Fibroblast of the aortic adventitia (primary cell): ENCODE data around the gene COL1A1. TPM values are rescaled to one million over a fixed set of nuclear protein-coding genes. Genes with fewer than 3 reads are reported as not detected.

Experiments used
- DNase-seq: peaks from one replicate; pipeline ENCODE4 v3.0.0-alpha.2; 2010; ENCODE audit warnings: low read depth
- H3K4me3 ChIP-seq: 2 replicates; pipeline ENCODE4 v1.5.1; 2011; ENCODE audit warnings: low read depth, mild to moderate bottlenecking, control low read depth, low read length, moderate library complexity
- CTCF ChIP-seq: IDR thresholded peaks from 2 replicates; pipeline ENCODE4 v1.5.1; 2011; ENCODE audit warnings: mild to moderate bottlenecking, low read length, control low read depth, inconsistent platforms; ENCODE audit not compliant: insufficient read depth
- total RNA-seq: library from RNA; depleted of rRNA; stranded (reverse); fragments of >200 nt; gene quantifications from 2 replicates; pipeline ENCODE4 v1.2.3, GENCODE V29; 2012; ENCODE audit warnings: low replicate concordance

Gene COL1A1
- total RNA-seq, 1 donor: 2,633 TPM

- DNase-seq: peak; percentile 79
- peak overlapping the region; percentile 6 for H3K4me3 ChIP-seq
- TF ChIP-seq CTCF: no peak
These were observed 14.1 kb downstream of the COL1A1 start for GRCh38 chr17:50187394-50187725.

DNA sequence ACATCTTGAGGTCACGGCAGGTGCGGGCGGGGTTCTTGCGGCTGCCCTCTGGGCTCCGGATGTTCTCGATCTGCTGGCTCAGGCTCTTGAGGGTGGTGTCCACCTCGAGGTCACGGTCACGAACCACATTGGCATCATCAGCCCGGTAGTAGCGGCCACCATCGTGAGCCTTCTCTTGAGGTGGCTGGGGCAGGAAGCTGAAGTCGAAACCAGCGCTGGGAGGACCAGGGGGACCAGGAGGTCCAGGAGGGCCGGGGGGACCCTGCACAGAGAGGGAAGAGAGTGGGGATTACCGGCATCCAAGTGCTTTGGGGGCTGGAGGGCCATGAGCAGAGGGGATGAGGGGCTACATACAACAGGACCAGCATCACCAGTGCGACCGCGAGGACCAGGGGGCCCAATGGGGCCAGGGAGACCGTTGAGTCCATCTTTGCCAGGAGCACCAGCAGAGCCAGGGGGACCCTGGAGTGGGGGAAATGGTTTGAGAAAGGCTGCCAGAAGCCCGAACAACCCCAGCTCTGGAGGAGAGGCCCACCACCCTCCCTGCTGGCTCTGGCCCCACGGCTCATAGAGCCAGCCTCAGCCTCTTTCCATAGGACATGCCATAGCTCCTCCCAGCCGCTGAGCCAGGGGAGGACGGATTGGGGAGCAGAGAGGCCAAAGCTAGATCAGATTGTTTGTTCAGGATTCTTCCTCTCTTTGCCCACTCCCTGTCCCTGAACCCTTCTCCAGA lies 14.6 kb downstream of the COL1A1 start:
- no peak for TF ChIP-seq CTCF
- H3K4me3 ChIP-seq: peak overlapping the region; percentile 6
- peak; percentile 83 for DNase-seq

DNA sequence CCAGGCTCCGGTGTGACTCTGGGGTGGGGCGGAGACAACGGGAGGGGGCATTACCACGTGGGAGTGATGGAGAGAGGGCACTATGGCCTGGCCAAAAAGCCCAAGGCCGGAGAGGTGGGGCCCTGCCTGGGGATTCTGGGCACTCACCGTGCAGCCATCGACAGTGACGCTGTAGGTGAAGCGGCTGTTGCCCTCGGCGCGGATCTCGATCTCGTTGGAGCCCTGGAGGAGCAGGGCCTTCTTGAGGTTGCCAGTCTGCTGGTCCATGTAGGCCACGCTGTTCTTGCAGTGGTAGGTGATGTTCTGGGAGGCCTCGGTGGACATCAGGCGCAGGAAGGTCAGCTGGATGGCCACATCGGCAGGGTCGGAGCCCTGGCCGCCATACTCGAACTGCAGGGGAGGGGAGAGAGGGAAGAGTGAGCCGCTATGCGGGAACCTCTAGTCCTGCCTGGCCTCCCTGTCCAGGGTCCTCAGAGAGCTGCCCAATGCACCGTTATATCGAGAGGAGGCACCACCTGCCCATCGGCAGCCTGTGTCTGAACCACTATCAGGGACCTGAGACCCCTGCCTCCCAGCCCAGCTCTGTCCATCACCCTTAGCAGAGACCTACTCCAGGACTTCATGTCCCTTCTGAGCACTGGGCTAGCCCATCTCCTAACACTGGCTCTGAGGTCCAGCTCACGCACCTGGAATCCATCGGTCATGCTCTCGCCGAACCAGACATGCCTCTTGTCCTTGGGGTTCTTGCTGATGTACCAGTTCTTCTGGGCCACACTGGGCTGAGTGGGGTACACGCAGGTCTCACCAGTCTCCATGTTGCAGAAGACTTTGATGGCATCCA lies 15.6 kb downstream of the COL1A1 start:
- H3K4me3 ChIP-seq: peak overlapping the region; percentile 31
- TF ChIP-seq CTCF: no peak
- DNase-seq: peak; percentile 64

- no peak for TF ChIP-seq CTCF
- DNase-seq: peak; percentile 66
- peak overlapping the region; percentile 9 for H3K4me3 ChIP-seq
These were observed 16.6 kb downstream of the COL1A1 start for GRCh38 chr17:50184611-50185398.

GRCh38 chr17:50184064-50184463 lies 17.4 kb downstream of the COL1A1 start:
- DNase-seq: peak; percentile 45
- no peak overlapping the region for H3K4me3 ChIP-seq
- TF ChIP-seq CTCF: peak; percentile 38

DNA sequence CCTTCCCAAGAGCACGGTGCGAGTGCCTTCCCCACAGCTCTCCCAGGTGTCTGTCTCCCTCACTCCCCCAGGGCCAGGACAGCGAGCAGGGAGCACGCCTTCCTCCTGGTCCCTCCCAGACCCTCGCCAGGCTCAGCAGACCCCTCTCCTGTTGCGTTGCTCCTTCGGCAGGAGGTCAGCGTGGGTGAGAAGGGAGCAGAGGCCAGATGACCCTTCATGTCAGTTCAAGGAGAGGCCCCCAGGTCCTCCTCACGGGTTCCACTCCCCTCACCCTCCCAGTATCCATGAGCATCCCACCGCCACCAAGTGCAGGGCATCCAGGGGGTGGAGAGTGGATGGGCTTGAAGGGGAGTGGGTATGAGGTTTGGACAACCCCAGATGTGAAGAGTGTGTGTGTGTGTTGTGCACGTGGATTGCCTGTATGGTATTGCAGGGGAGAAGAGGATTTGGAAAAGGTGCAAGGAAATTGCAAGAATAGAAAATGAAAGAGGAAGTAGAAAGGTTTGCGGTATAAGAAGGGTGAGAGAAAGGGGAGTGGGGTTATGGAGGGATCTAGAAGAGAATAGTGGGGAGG lies 17.9 kb downstream of the COL1A1 start:
- H3K4me3 ChIP-seq: no peak overlapping the region
- TF ChIP-seq CTCF: no peak
- DNase-seq: peak; percentile 55
